Measurements from ENCODE around the gene SF3B6.
"Not testable (repeated sequence)": the region's sequence is repeated elsewhere in the genome, so short reads cannot be mapped to it uniquely, and the experiment has no call there.

The SF3B6 gene

GRCh38 chr2:24075915-24076848 is at the start of gene SF3B6:
Gene SF3B6, minus strand, starts transcription at chr2:24076326. Its CDS starts 97 bp downstream, at chr2:24076229.
- peak within 1 kb of the TSS; percentile 98 for H3K4me3 ChIP-seq (ENCODE audit: low read depth, low read length)

GRCh38 chr2:24123922-24124580 is 47.9 kb upstream of the SF3B6 start:
- H3K4me3 ChIP-seq (ENCODE audit: low read depth, low read length) = peak overlapping the region; percentile 74

GRCh38 chr2:24123195-24123921 is 47.2 kb upstream of the SF3B6 start, which contains the start of the genes FAM228B and PFN4:
Gene FAM228B, plus strand, starts transcription at chr2:24123469. Its CDS starts 893 bp downstream, at chr2:24124362.
Gene PFN4, minus strand, starts transcription at chr2:24123334. Its CDS starts 799 bp downstream, at chr2:24122535.
- peak within 1 kb of the TSS; percentile 74 for H3K4me3 ChIP-seq (ENCODE audit: low read depth, low read length)

- peak overlapping the region; percentile 74 for H3K4me3 ChIP-seq (ENCODE audit: low read depth, low read length)
These were observed 46.5 kb upstream of the SF3B6 start for GRCh38 chr2:24122366-24123194.

- no peak overlapping the region for H3K4me3 ChIP-seq (ENCODE audit: low read depth, low read length)
These were observed 45.3 kb upstream of the SF3B6 start for GRCh38 chr2:24121469-24121868.

- H3K4me3 ChIP-seq (ENCODE audit: low read depth, low read length) = no peak overlapping the region
These were observed 44.9 kb upstream of the SF3B6 start for GRCh38 chr2:24121066-24121465.

- no peak overlapping the region for H3K4me3 ChIP-seq (ENCODE audit: low read depth, low read length)
These were observed 41.8 kb upstream of the SF3B6 start for GRCh38 chr2:24117902-24118301.

GRCh38 chr2:24115057-24115456 is 38.9 kb upstream of the SF3B6 start:
- no peak overlapping the region for H3K4me3 ChIP-seq (ENCODE audit: low read depth, low read length)

- H3K4me3 ChIP-seq (ENCODE audit: low read depth, low read length) = no peak overlapping the region
These were observed 35.3 kb upstream of the SF3B6 start for GRCh38 chr2:24111407-24111901.

- H3K4me3 ChIP-seq (ENCODE audit: low read depth, low read length) = no peak overlapping the region
These were observed 34.7 kb upstream of the SF3B6 start for GRCh38 chr2:24110660-24111303.

GRCh38 chr2:24109431-24109830 is 33.3 kb upstream of the SF3B6 start:
- H3K4me3 ChIP-seq (ENCODE audit: low read depth, low read length) = not testable (repeated sequence)

- H3K4me3 ChIP-seq (ENCODE audit: low read depth, low read length) = no peak overlapping the region
These were observed 31.2 kb upstream of the SF3B6 start for GRCh38 chr2:24107336-24107735.

- no peak overlapping the region for H3K4me3 ChIP-seq (ENCODE audit: low read depth, low read length)
These were observed 30.7 kb upstream of the SF3B6 start for GRCh38 chr2:24106786-24107185.

- H3K4me3 ChIP-seq (ENCODE audit: low read depth, low read length) = no peak overlapping the region
These were observed 29.7 kb upstream of the SF3B6 start for GRCh38 chr2:24105816-24106215.

GRCh38 chr2:24104906-24105305 is 28.8 kb upstream of the SF3B6 start:
- no peak overlapping the region for H3K4me3 ChIP-seq (ENCODE audit: low read depth, low read length)

- H3K4me3 ChIP-seq (ENCODE audit: low read depth, low read length) = no peak overlapping the region
These were observed 28.1 kb upstream of the SF3B6 start for GRCh38 chr2:24104110-24104650.

GRCh38 chr2:24102677-24103076 is 26.6 kb upstream of the SF3B6 start:
- H3K4me3 ChIP-seq (ENCODE audit: low read depth, low read length) = no peak overlapping the region

GRCh38 chr2:24101992-24102391 is 25.9 kb upstream of the SF3B6 start:
- H3K4me3 ChIP-seq (ENCODE audit: low read depth, low read length) = no peak overlapping the region

GRCh38 chr2:24100732-24101131 is 24.6 kb upstream of the SF3B6 start:
- H3K4me3 ChIP-seq (ENCODE audit: low read depth, low read length) = not testable (repeated sequence)

All from iPS-11a (cell line).